Osteocyte (in vitro differentiated cells): ENCODE results near the gene CLEC16A. TPM values are rescaled to one million over a fixed set of nuclear protein-coding genes. Genes with fewer than 3 reads are reported as not detected.

ENCODE experiments used
- DNase-seq: peaks from one replicate; pipeline ENCODE4 v3.0.0; 2021; ENCODE audit warnings: mixed read lengths; ENCODE audit not compliant: unreplicated experiment; ENCODE audit errors: extremely low spot score
- H3K27ac Mint-ChIP-seq: one replicate; pipeline ENCODE4 v1.8.0; 2021; ENCODE audit warnings: mild to moderate bottlenecking, mixed read lengths; ENCODE audit not compliant: unreplicated experiment
- H3K27me3 Mint-ChIP-seq: one replicate; pipeline ENCODE4 v1.8.0; 2021; ENCODE audit warnings: mixed read lengths; ENCODE audit not compliant: unreplicated experiment
- H3K36me3 Mint-ChIP-seq: one replicate; pipeline ENCODE4 v1.8.0; 2021; ENCODE audit warnings: mixed read lengths; ENCODE audit not compliant: unreplicated experiment
- H3K4me1 Mint-ChIP-seq: one replicate; pipeline ENCODE4 v1.8.0; 2021; ENCODE audit warnings: mixed read lengths; ENCODE audit not compliant: unreplicated experiment
- H3K4me3 Mint-ChIP-seq: one replicate; pipeline ENCODE4 v1.8.0; 2021; ENCODE audit warnings: mild to moderate bottlenecking, moderate library complexity, mixed read lengths; ENCODE audit not compliant: unreplicated experiment
- H3K9me3 Mint-ChIP-seq: one replicate; pipeline ENCODE4 v1.8.0; 2021; ENCODE audit warnings: mixed read lengths; ENCODE audit not compliant: unreplicated experiment
- CTCF ChIP-seq: fragments of 200-600 bp; sonication (generic); IDR thresholded peaks from 2 replicates; pipeline ENCODE4 v1.5.0; 2021; ENCODE audit warnings: antibody characterized with exemption, mild to moderate bottlenecking, moderate library complexity
- total RNA-seq: library from RNA; stranded (reverse); gene quantifications from 2 replicates; pipeline ENCODE4 v1.2.1, GENCODE V29; 2021

The CLEC16A gene
- total RNA-seq, 1 donor from 2014 or later, result 22.1 TPM

- TF ChIP-seq CTCF, result no peak
- H3K4me3 Mint-ChIP-seq, result no peak overlapping the region
- no peaks in the 10 kb centered on the region for H3K9me3 Mint-ChIP-seq
- no peak overlapping the region for H3K27ac Mint-ChIP-seq
- H3K27me3 Mint-ChIP-seq, result no peaks in the 10 kb centered on the region
- DNase-seq, result no peak
- H3K4me1 Mint-ChIP-seq, result peaks cover 32% of the 10 kb centered on the region
- peaks cover 12% of the 10 kb centered on the region for H3K36me3 Mint-ChIP-seq
Observed at GRCh38 chr16:11108466-11108805, 164.1 kb downstream of the CLEC16A start.

GRCh38 chr16:11109566-11109965, 165.2 kb downstream of the CLEC16A start:
- Mint-ChIP-seq H3K27me3 (no peaks in the 10 kb centered on the region), H3K4me3 (no peak overlapping the region), H3K4me1 (peaks cover 31% of the 10 kb centered on the region), H3K9me3 (no peaks in the 10 kb centered on the region), H3K36me3 (peaks cover 12% of the 10 kb centered on the region), H3K27ac (no peak overlapping the region)
- TF ChIP-seq CTCF, result no peak
- DNase-seq, result no peak

- DNase-seq, result no peak
Observed at GRCh38 chr16:11111150-11111549, 166.8 kb downstream of the CLEC16A start.

GRCh38 chr16:11111856-11112634, 167.7 kb downstream of the CLEC16A start:
- peaks cover 12% of the 10 kb centered on the region for H3K36me3 Mint-ChIP-seq
- H3K9me3 Mint-ChIP-seq, result no peaks in the 10 kb centered on the region
- H3K4me3 Mint-ChIP-seq, result no peak overlapping the region
- DNase-seq, result no peak
- no peaks in the 10 kb centered on the region for H3K27me3 Mint-ChIP-seq
- TF ChIP-seq CTCF, result no peak
- H3K4me1 Mint-ChIP-seq, result peaks cover 30% of the 10 kb centered on the region
- no peak overlapping the region for H3K27ac Mint-ChIP-seq

More at GRCh38 chr16:11111150-11111549, 166.8 kb downstream of the CLEC16A start:
- H3K27ac Mint-ChIP-seq, result no peak overlapping the region
- H3K36me3 Mint-ChIP-seq, result peaks cover 12% of the 10 kb centered on the region
- H3K9me3 Mint-ChIP-seq, result no peaks in the 10 kb centered on the region
- no peaks in the 10 kb centered on the region for H3K27me3 Mint-ChIP-seq
- H3K4me3 Mint-ChIP-seq, result no peak overlapping the region
- H3K4me1 Mint-ChIP-seq, result peaks cover 30% of the 10 kb centered on the region
- no peak for TF ChIP-seq CTCF

- no peak for TF ChIP-seq CTCF
- H3K4me3 Mint-ChIP-seq, result no peak overlapping the region
- H3K27me3 Mint-ChIP-seq, result no peaks in the 10 kb centered on the region
- DNase-seq, result no peak
- H3K36me3 Mint-ChIP-seq, result peaks cover 12% of the 10 kb centered on the region
- no peak overlapping the region for H3K27ac Mint-ChIP-seq
- H3K9me3 Mint-ChIP-seq, result no peaks in the 10 kb centered on the region
- H3K4me1 Mint-ChIP-seq, result peaks cover 26% of the 10 kb centered on the region
Observed at GRCh38 chr16:11112723-11113348, 168.5 kb downstream of the CLEC16A start.
